Neural cell (in vitro differentiated cells): ENCODE results near the gene ARID3B.

Experiments used
- EZH2 ChIP-seq: fragments of 200-600, 300-800 bp; shearing (Covaris generic), sonication (generic); IDR thresholded peaks from 2 replicates; pipeline ENCODE4 v1.6.1; 2014; ENCODE audit warnings: antibody characterized with exemption, low read length, borderline replicate concordance, mild to moderate bottlenecking; ENCODE audit not compliant: insufficient read depth, poor library complexity, severe bottlenecking
- RAD21 ChIP-seq: fragments of 450-650 bp; conservative IDR thresholded peaks from 2 replicates; pipeline ENCODE4 v1.6.1; 2014; ENCODE audit warnings: antibody characterized with exemption, mild to moderate bottlenecking, moderate library complexity
- TF ChIP-seq, protein P1 (sequence below): fragments of 450-650 bp; IDR thresholded peaks from 2 replicates; pipeline ENCODE4 v1.5.1; 2014; ENCODE audit warnings: antibody characterized with exemption, mild to moderate bottlenecking, moderate library complexity; ENCODE audit not compliant: poor library complexity, severe bottlenecking

- TF ChIP-seq, protein P1, sequence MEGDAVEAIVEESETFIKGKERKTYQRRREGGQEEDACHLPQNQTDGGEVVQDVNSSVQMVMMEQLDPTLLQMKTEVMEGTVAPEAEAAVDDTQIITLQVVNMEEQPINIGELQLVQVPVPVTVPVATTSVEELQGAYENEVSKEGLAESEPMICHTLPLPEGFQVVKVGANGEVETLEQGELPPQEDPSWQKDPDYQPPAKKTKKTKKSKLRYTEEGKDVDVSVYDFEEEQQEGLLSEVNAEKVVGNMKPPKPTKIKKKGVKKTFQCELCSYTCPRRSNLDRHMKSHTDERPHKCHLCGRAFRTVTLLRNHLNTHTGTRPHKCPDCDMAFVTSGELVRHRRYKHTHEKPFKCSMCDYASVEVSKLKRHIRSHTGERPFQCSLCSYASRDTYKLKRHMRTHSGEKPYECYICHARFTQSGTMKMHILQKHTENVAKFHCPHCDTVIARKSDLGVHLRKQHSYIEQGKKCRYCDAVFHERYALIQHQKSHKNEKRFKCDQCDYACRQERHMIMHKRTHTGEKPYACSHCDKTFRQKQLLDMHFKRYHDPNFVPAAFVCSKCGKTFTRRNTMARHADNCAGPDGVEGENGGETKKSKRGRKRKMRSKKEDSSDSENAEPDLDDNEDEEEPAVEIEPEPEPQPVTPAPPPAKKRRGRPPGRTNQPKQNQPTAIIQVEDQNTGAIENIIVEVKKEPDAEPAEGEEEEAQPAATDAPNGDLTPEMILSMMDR = no peak
- TF ChIP-seq RAD21 (no peak), EZH2 (no peak)
These were observed 84.7 kb downstream of the ARID3B start for GRCh38 chr15:74625693-74626092.
